Kidney epithelial cell (primary cell): ENCODE measurements around the gene FOXD2. TPM values are rescaled to one million over a fixed set of nuclear protein-coding genes. Genes with fewer than 3 reads are reported as not detected.

Source experiments
- DNase-seq: peaks from one replicate; pipeline ENCODE4 v3.0.0-alpha.2; 2010; ENCODE audit warnings: low read depth
- H3K27me3 ChIP-seq: 2 replicates; pipeline ENCODE4 v1.6.0; 2011; ENCODE audit warnings: low read length; ENCODE audit not compliant: control insufficient read depth, insufficient read depth
- H3K36me3 ChIP-seq: 2 replicates; pipeline ENCODE4 v1.5.1; 2011; ENCODE audit warnings: low read length; ENCODE audit not compliant: control insufficient read depth, insufficient read depth
- H3K4me3 ChIP-seq: 2 replicates; pipeline ENCODE4 v1.5.1; 2011; ENCODE audit warnings: low read depth, mild to moderate bottlenecking, control low read depth, low read length
- total RNA-seq: library from RNA; depleted of rRNA; stranded (reverse); fragments of >200 nt; gene quantifications from 2 replicates; pipeline ENCODE4 v1.2.3, GENCODE V29; 2015
- TF ChIP-seq, protein P1 (sequence below): IDR thresholded peaks from 2 replicates; pipeline ENCODE4 v1.5.1; 2011; ENCODE audit warnings: mild to moderate bottlenecking, moderate library complexity, low read length, control low read depth, inconsistent platforms; ENCODE audit not compliant: insufficient read depth, poor library complexity, severe bottlenecking

The FOXD2 gene
- total RNA-seq, 1 donor from 2014 or later: 0.21 TPM

DNA sequence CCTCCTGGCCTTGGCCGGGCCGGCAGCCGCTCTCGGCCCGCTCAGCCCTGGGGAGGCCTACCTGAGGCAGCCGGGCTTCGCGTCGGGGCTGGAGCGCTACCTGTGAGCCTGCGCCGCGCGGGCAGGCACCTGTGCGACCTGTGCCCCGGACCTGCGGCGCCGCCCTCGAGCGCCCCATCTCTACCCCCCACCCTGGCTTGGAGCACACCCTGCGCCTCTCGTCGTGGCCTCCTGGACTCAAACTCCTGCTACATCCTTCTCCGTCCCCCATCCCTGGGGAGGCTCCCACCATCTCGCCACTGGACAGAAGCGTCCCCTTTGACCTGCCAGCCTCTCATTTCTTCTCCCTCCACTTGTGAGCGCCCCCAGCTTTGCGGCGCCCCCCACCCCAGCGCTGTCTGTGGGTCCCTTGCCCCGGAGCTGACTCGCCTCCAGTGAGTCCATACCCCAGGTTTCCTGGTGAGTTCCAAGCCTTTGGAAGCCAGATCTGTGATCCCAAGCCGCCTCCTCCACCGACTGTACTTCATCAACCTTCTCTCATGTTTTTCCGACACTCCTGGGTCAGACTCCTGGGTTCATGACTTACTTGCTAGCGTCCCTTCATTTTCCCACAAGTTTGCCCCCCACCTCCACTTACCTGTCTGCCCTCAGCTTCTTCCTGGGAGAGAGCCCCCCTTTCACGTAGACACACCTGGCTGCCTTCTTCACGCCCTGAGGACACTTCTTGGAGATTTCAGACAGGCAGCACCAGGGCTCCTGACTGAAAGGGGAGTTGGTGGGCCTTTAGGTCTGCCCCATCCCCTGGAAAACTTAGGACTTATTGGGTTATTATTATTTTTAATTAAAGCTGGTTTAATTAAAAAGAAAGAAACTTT, 20.4 kb upstream of the FOXD2 start:
- TF ChIP-seq, protein P1, sequence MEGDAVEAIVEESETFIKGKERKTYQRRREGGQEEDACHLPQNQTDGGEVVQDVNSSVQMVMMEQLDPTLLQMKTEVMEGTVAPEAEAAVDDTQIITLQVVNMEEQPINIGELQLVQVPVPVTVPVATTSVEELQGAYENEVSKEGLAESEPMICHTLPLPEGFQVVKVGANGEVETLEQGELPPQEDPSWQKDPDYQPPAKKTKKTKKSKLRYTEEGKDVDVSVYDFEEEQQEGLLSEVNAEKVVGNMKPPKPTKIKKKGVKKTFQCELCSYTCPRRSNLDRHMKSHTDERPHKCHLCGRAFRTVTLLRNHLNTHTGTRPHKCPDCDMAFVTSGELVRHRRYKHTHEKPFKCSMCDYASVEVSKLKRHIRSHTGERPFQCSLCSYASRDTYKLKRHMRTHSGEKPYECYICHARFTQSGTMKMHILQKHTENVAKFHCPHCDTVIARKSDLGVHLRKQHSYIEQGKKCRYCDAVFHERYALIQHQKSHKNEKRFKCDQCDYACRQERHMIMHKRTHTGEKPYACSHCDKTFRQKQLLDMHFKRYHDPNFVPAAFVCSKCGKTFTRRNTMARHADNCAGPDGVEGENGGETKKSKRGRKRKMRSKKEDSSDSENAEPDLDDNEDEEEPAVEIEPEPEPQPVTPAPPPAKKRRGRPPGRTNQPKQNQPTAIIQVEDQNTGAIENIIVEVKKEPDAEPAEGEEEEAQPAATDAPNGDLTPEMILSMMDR: no peak
- Histone ChIP-seq H3K27me3 (peaks cover 33% of the 10 kb centered on the region), H3K4me3 (no peak overlapping the region), H3K36me3 (no peaks in the 10 kb centered on the region)
- DNase-seq: no peak

DNA sequence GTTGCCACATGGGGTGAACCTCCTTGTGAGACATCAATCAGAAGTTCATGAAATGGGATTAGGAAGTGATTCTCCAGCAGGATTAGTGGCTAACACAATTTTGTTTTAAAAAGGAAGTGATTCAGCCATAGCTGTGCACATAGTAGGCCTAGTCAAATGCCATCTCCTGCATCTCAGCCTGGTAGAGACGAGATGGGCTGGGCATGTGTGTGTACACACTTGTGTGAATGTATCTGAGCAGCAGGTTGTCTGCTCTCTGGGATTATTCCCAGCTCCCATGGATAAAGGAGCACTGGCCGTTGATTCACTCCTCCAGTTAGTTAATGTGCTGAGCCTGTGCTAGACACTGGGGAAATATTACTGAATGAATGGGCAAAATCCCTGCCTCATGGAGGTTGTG, 19.7 kb upstream of the FOXD2 start:
- no peak for DNase-seq
- Histone ChIP-seq H3K4me3 (no peak overlapping the region), H3K36me3 (no peaks in the 10 kb centered on the region), H3K27me3 (peaks cover 33% of the 10 kb centered on the region)
- TF ChIP-seq, protein P1: no peak

DNA sequence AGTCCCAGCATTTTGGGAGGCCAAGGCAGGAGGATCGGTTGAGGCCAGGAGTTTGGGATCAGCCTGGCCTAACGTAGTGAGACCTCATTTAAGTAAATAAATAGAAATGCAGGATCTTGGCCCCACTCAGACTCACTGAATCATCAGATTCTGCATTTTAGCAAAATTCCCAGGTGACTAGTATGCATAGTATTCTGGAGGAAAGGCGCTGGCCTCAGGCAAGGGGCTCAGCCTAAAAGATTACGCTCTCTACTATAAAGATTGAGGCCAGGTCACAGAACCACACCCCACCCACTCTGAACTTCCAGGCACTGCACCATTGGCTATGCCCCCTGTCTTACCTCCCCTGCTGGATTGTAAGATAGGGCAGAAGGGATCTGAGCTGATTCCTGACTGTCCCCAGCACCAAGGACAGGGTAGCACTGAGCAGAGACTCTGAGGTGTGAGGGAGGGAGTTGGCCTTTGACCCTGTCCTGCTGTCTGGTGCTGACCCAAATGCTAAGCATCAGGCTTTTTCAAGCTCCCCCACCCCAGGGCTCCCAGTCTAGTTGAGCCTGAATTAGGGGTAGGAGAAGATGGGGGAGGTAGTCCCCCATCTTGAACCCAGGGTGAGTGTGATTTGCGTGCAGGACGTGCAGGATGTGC, 19.0 kb upstream of the FOXD2 start:
- peaks cover 33% of the 10 kb centered on the region for H3K27me3 ChIP-seq
- no peaks in the 10 kb centered on the region for H3K36me3 ChIP-seq
- DNase-seq: no peak
- H3K4me3 ChIP-seq: no peak overlapping the region
- TF ChIP-seq, protein P1: no peak

DNA sequence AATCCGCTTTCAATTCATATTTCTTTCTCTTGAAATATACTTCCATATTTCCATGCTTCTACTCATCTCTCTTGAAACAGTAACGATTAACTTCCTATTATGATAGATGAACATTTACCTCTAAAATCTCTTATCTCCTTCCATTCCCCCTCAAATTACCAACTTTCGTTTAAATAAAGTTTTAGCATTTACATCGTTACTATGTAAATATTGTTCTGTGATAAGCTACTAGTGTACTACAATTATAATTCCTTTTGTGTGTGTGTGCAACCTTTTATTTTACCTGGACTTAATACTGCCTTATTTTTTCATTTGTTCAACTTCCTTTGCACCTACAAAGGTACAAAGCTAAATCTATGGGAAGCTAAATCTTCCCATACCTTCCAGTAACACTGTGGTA, 17.3 kb upstream of the FOXD2 start:
- DNase-seq: no peak
- Histone ChIP-seq H3K27me3 (peaks cover 27% of the 10 kb centered on the region), H3K36me3 (no peaks in the 10 kb centered on the region), H3K4me3 (no peak overlapping the region)
- TF ChIP-seq, protein P1: no peak

DNA sequence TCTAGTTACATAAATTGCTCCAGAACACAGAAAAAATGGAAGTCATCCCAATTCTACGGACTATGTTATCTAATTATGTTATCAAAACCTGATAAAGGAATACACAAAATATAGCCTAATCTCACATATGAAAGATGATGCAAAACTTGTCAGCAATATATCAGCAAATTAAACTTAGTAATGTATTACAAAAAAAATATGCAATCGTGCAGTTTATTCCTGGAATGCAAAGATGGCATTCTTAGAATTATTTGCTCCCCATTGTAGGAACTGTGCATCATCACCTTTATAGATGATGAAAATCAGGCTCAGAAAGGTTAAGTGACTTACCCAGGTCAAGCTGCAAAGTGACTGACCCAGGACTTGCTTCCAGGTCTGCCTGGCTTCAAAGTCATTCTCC, 14.0 kb upstream of the FOXD2 start:
- no peak for DNase-seq
- TF ChIP-seq, protein P1: no peak
- Histone ChIP-seq H3K27me3 (peaks cover 1% of the 10 kb centered on the region), H3K4me3 (no peak overlapping the region), H3K36me3 (no peaks in the 10 kb centered on the region)
